GM18508 (cell line): ENCODE measurements around the gene SEL1L3.

ENCODE experiments used
- ATAC-seq: cut with Tn5 transposase; IDR thresholded peaks from one replicate; pipeline ENCODE4 v1.9.1; 2021; ENCODE audit warnings: moderate number of reproducible peaks; ENCODE audit not compliant: insufficient read depth, unreplicated experiment

The SEL1L3 gene

DNA sequence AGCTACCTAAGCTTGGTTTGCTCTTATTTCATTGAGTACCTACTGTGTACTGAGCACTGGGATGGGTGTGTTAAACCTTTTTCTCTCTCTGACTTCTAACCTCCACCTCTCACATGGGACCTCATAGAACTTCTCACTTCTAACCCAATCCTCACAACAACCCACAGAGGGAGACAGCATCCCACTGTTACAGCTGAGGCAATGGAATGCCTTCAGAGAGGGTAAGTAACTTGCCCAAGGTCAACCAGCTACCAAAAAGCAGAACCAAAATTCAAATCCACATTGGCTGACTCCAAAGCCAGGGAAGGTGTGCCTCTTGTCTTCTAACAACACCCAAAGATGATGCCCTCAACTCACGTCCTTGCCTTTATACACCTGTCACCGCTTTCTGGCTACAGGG is 5.4 kb downstream of the SEL1L3 start:
- ATAC-seq = no peak

DNA sequence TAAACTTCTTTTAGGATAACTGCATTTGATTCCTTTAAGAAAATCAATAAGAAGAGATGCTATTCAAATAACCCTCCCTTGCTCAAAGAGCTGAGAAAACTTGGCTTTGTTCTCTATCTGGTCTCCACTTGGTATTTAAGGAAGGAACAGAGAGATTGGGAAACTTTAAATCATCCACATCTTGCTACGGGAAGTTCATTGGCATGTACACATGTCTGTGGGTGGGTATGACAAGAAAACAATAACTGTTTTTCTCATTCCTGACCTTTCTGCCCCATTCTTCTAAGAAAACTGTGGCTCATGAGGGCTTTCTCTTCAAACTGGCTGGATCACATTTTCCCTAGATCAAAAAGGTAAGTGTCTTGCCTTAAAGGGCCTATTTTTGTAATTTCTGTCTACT is 6.0 kb downstream of the SEL1L3 start:
- ATAC-seq = no peak

- no peak for ATAC-seq
Observed at GRCh38 chr4:25852103-25852502, 10.7 kb downstream of the SEL1L3 start.

- ATAC-seq = no peak
Observed at GRCh38 chr4:25847329-25847728, 15.5 kb downstream of the SEL1L3 start.

GRCh38 chr4:25845841-25846653 is 16.7 kb downstream of the SEL1L3 start:
- no peak for ATAC-seq

- no peak for ATAC-seq
Observed at GRCh38 chr4:25844961-25845712, 17.7 kb downstream of the SEL1L3 start.

DNA sequence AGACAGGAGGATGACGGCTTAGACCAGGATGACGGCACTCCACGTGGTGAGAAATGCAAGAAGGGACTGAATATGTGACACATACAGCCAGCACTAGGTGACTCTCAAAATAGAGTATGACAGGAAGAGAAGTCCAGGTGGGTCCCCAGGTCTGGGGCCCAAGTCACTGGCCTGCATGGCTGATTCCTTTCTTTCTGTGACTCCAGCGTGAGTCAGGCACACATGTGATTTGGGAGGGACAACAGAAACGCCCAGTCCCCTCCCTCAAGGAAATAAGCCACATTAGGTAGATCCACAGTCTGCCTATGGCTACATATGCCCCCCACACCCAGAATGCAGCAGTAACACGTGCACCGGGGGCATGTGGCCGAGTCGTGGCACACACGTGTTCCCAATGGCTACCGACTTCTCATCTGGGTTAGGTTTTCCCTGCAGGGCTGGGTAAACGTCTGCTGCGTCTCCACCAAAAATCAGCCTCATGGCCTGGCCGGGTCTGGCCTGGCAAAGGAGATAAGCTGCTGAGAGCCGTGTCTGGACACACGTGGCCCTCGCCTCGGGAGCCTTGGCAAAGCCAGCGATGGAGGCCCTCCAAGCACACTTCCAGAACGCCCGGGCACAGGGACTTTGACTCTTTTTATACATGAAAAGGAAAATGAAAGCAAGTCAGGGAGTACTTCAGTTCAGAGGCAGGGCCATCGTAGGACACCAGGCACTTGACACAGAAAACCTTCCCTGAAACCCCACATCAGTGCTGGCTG is 19.3 kb downstream of the SEL1L3 start:
- ATAC-seq = no peak

DNA sequence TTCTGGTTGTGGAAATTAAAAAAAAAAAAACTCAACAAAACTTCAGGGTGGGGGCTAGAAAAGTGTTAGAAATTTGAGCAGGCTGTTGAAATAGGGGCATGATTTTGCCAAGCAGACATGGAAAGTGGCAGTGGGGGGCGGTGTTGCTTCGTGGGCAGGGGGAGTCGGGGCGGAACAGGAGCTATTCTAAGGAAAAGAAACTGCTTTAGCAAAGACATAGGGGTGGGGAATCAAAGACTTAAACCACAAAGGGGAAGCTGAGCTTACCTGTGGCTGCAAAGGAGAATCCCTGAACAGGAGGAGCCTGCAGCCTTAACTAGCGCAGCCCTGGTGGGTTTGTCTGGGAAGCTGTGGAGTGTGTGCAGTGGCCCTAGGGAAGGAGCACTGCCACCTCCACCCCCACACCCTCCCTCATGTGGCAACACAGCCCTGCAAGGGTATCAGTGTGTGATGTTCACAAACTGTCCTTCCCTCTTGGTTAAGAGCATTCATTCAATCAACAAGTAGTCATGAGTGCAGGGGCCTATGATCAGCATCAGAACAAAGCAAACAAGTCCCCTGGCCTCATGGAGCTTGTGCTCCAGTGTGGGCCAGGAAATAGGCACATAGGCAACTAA is 20.5 kb downstream of the SEL1L3 start:
- ATAC-seq = peak; percentile 63

DNA sequence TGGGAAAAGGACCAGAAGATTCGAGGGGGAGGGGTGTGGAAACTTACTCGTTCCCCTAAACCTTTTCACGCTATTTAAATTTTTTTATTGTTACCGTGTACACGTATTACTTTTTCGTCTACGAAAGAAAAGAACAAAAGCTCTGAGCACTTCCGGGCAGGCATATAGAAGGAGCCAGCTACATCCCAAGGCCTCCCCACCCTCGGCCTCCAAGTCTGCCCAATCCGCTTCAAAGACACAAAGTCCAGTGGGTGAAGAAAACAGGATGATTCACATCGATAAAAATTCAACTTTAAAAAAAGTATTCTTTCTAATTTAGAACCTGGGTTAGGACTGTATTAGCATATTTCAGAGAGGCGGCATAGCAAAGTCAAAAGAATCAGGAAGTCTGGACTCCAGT is 23.1 kb downstream of the SEL1L3 start:
- ATAC-seq = no peak

DNA sequence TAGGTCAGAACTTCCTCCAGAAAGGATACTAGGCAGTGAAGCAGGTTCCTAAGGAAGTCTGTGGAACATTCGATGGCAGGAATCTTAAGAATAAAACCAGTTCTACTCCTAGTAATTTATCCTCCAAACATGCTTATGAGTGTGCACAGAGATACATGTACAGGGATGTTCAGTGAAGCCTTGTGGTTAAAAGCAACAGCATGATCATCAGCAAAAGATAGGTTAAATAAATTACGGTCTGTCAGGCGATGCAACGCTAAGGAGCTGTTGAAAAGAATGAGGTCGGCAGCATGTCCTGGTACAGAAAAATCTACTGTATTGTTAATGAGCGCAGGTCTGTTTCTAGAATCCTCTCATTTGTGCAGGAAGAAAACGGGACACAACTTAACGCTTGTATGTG is 23.6 kb downstream of the SEL1L3 start:
- ATAC-seq = no peak

DNA sequence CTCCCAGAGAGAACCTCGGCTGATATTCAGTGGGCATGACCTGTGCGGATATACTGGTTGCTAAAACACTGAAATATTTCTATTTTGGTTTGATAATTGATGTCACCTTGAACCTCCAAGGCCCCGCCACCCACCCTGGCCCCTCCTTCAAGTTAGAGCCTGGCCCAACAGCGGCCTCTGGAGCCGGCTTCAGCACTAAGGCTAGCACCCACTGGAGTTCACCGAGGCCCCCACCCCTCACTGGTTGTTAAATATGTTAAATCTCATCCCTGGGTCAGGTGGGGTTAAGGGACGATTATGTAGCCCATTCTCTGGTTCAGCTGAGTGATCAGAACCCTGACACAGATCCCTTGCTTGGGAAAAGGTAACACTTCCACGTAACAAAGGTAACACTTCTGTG is 24.3 kb downstream of the SEL1L3 start:
- no peak for ATAC-seq

DNA sequence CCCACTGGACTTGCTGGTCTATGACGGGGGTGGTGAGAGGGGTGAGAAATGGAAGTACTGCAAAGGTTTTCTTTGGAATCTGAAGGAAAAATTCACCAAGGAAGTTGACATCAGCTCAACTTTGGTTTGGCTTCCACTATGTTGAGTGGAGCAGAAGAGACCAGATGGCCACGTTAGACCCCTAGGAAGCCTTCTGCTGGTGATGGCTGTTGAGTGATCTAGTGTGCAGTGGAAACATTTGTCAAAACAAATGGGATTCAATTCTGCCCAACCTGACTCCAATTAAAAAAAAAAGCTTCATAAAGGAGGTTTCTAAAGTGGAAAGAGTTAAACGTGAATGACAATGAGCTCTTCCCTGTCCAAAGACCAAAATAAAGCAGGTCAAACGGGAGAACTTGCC is 25.7 kb downstream of the SEL1L3 start:
- ATAC-seq = no peak

DNA sequence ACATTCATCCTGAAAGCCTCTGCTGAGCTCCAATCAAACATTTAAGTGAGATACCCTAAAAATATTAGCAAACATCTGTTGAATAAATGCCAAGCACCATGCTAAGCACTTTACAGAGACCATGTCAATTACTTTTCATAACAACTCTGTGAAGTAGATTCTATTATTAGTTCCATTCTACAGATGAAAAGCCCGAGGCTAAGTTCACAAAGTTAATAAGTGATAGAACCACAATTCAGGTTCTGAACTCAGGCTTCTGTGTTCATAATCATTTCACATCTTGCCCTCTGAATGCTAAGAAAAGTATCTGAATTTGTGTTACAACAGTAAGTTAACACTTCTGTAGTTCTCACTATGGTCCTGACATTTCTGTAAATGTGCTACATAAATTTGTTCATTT is 27.4 kb downstream of the SEL1L3 start:
- ATAC-seq = no peak

DNA sequence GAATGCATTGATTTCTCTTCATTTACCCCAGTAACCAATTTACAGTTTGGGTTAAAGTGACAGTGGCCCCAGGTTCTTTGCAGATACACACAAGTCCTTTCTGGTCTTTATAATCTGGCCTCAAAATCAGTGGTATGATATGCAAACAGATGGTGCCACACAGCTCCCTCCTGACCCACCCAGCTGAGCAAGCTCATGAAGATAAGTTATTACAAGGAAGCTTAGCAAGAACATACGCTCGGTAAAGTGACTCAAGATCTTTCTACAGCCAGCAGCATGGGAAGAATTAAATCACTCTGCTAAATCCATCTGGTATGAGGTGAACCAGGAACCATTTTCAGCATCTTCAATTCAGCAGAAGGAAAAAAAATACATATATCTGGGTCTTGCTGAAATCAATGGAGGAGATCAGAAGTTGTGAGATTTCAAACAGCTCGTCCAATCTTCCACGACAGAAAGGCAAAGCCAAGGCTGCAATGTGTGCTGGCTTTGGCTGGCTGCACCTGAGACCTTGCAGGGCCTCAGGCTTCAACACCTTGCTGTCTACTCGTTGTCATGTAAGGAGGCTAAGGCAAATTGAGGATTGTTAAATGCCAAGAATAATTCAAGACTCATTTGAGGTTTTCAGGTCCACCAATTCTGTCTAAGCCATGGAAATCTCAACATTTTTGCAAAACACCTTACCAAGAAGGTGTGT is 28.2 kb downstream of the SEL1L3 start:
- no peak for ATAC-seq

GRCh38 chr4:25830548-25830947 is 32.2 kb downstream of the SEL1L3 start:
- ATAC-seq = no peak

DNA sequence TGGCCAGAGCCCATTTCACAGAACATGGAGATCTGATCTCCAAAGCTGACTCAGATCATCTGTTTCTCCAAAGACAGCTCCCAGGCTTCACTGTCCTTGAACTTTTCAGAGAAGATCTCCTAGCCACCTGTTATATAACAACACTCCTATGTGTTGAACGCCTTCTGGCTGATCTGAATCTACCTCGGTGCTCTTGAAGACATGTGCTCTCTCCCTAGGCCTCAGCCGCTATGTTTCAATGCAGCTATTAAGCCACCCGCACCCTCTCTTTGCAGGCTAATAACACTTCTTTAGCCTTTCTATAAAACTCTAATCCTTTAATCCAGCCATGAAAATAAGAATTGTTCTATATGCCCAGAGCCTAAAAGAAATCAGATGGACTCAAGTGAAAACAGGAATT is 34.9 kb downstream of the SEL1L3 start:
- no peak for ATAC-seq

DNA sequence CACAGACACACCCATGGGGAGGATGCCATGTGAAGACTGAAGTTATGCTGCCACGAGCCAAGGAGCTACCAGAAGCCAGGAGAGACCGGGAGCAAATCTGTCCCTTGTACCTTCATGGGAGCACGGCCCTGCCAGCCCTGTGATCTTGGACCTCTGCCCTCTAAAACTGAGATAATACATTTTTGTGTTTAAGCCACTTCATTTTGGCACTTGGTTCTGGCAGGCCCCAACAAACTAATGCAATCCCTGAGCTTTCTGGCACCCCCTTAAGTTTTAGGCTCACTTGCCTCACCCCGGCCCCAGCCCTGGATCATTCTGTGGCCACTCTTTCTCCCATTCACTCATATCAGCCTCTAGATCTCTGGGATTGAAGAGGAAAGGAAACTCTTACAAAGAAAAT is 35.4 kb downstream of the SEL1L3 start:
- no peak for ATAC-seq

- ATAC-seq = no peak
Observed at GRCh38 chr4:25826074-25826752, 36.6 kb downstream of the SEL1L3 start.

- ATAC-seq = no peak
Observed at GRCh38 chr4:25823632-25824031, 39.2 kb downstream of the SEL1L3 start.

GRCh38 chr4:25821899-25822298 is 40.9 kb downstream of the SEL1L3 start:
- ATAC-seq = no peak
